Thoracic aorta (tissue), 2 donors: ENCODE results near the gene PDLIM4. TPM values are rescaled to one million over a fixed set of nuclear protein-coding genes. Genes with fewer than 3 reads are reported as not detected.
A peak's percentile ranks its signal among the peaks of the same experiment; 100 is the strongest.

Experiments
- ATAC-seq: fragments of 150-250 bp; one replicate; pipeline ENCODE4 v1.8.0; 2017; ENCODE audit warnings: low read depth; ENCODE audit not compliant: insufficient number of reproducible peaks, low FRiP score
- DNase-seq: peaks from one replicate; pipeline ENCODE4 v3.0.0-alpha.2; 2020; ENCODE audit warnings: low spot score
- H3K27ac ChIP-seq, 2 donors: fragments of 200-600 bp; sonication (generic); 1 replicate in 1 of 2; 2 replicates in 1 of 2; pipeline ENCODE4 v1.5.1; 2016; ENCODE audit warnings: mild to moderate bottlenecking in 2 of 2, moderate library complexity in 2 of 2
- H3K27me3 ChIP-seq: fragments of 200-600 bp; sonication (generic); replicated peaks from 2 replicates; pipeline ENCODE4 v1.6.0; 2016; ENCODE audit warnings: mild to moderate bottlenecking; ENCODE audit not compliant: insufficient read depth
- H3K36me3 ChIP-seq: fragments of 200-600 bp; sonication (generic); one replicate; pipeline ENCODE4 v1.5.1; 2016
- H3K4me1 ChIP-seq, 2 donors: fragments of 200-600 bp; sonication (generic); 1 replicate in 1 of 2; 2 replicates in 1 of 2; pipeline versions ENCODE4 v1.5.1 to v1.6.0; 2016; ENCODE audit warnings: low read depth in 2 of 2, mild to moderate bottlenecking in 1 of 2; ENCODE audit not compliant: control insufficient read depth in 1 of 2
- H3K4me3 ChIP-seq: fragments of 200-600 bp; sonication (generic); 2 replicates; pipeline ENCODE4 v1.5.1; 2016; ENCODE audit warnings: mild to moderate bottlenecking
- H3K9me3 ChIP-seq: fragments of 200-600 bp; sonication (generic); 2 replicates; pipeline ENCODE4 v1.5.1; 2016
- total RNA-seq, 2 donors: library from RNA; depleted of rRNA; stranded (reverse); fragments of >200 nt; gene quantifications; one replicate each; pipeline versions ENCODE4 v1.1.0 to v1.2.3, GENCODE V29; 2016
- TF ChIP-seq, protein P1 (sequence below): fragments of 200-600 bp; sonication (generic); IDR thresholded peaks from one replicate; pipeline ENCODE4 v1.5.1; 2019; ENCODE audit warnings: antibody characterized with exemption

The PDLIM4 gene
- total RNA-seq, 2 donors from 2014 or later, result 50.6 to 81.0 TPM

DNA sequence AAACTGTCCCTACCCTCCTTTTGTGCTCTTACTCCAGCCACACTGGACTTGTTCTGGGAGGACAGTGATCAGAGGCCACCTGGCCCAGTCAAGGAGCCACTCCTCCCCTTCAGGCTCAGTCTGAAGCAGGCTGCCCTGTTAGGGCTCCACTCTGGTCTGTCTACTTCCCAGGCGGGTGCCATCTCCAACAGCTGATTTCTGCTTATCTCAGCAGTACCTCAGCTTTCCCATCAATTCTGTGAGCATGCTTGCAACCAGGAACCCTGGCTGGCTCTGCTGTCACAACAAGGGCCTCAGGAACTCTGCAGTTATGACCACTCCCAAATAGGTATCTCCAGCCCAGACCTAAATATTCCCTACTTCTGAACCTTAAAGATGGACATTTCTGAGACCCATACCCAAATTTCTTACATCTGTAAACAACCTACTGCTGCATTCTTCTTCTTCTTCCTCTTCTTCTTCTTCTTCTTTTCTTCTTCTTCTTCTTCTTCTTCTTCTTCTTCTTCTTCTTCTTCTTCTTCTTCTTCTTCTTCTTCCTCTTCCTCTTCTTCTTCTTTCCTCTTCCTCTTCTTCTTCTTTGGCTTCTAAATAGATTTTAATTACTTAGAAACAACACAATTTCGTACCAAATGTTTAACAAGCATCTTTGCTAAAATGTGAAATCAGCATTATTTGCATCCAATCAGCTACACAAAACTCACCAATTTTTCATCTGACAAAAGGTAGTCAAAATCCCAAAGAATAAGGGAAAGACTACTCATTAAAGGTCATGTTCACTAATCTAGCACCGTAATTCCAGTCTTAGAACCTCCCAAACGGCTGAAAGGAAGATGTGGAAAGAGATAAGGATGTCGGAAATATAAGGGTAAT, 23.1 kb downstream of the PDLIM4 start:
- ATAC-seq, result no peak
- no peak for DNase-seq
- H3K27me3 ChIP-seq, result no peaks in the 10 kb centered on the region
- no peaks in the 10 kb centered on the region for H3K4me1 ChIP-seq
- no peak overlapping the region for H3K27ac ChIP-seq
- H3K4me3 ChIP-seq, result no peak overlapping the region
- no peaks in the 10 kb centered on the region for H3K36me3 ChIP-seq
- TF ChIP-seq, protein P1, sequence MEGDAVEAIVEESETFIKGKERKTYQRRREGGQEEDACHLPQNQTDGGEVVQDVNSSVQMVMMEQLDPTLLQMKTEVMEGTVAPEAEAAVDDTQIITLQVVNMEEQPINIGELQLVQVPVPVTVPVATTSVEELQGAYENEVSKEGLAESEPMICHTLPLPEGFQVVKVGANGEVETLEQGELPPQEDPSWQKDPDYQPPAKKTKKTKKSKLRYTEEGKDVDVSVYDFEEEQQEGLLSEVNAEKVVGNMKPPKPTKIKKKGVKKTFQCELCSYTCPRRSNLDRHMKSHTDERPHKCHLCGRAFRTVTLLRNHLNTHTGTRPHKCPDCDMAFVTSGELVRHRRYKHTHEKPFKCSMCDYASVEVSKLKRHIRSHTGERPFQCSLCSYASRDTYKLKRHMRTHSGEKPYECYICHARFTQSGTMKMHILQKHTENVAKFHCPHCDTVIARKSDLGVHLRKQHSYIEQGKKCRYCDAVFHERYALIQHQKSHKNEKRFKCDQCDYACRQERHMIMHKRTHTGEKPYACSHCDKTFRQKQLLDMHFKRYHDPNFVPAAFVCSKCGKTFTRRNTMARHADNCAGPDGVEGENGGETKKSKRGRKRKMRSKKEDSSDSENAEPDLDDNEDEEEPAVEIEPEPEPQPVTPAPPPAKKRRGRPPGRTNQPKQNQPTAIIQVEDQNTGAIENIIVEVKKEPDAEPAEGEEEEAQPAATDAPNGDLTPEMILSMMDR, result no peak
- H3K9me3 ChIP-seq, result no peaks in the 10 kb centered on the region

- ATAC-seq, result no peak
- Histone ChIP-seq H3K27me3 (no peaks in the 10 kb centered on the region), H3K36me3 (no peaks in the 10 kb centered on the region), H3K27ac (no peak overlapping the region), H3K9me3 (no peaks in the 10 kb centered on the region), H3K4me3 (no peak overlapping the region), H3K4me1 (no peaks in the 10 kb centered on the region)
- TF ChIP-seq, protein P1, result no peak
- DNase-seq, result no peak
Measured at GRCh38 chr5:132281856-132282614, 24.5 kb downstream of the PDLIM4 start.

DNA sequence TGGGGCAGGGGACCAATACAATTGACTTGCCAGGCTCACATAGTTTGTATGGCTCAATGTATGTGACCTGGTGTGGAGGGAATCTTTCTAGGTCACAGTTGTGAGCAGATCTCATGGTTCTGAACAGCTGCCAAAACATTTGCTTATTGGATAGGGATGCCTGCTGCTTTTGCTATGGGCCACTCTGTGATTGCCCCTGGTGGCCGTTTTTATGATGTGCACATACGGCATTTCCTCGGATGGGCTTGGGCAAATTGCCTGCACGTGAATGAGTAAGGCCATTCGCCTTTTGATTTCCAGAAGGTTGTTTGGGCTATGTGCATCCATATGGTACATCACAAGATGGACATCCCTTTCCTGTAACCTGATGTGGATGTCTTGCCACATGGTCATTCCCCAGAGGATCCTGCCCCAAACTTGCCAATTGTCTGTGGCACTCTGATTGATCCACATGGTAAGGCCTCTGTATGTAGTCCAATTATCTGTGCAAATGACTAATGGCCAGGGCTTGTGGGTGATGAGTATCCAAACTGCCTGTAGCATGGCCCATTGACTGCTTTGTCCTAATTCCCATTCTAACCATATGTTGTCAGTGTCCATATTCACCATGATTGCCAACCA, 26.0 kb downstream of the PDLIM4 start:
- Histone ChIP-seq H3K36me3 (no peaks in the 10 kb centered on the region), H3K27me3 (no peaks in the 10 kb centered on the region), H3K4me1 (peaks cover 3 to 13% of the 10 kb centered on the region in 2 donors), H3K4me3 (no peak overlapping the region), H3K9me3 (no peaks in the 10 kb centered on the region), H3K27ac (no peak overlapping the region)
- DNase-seq (no peak), ATAC-seq (no peak)
- TF ChIP-seq, protein P1, result peak; percentile 58

DNA sequence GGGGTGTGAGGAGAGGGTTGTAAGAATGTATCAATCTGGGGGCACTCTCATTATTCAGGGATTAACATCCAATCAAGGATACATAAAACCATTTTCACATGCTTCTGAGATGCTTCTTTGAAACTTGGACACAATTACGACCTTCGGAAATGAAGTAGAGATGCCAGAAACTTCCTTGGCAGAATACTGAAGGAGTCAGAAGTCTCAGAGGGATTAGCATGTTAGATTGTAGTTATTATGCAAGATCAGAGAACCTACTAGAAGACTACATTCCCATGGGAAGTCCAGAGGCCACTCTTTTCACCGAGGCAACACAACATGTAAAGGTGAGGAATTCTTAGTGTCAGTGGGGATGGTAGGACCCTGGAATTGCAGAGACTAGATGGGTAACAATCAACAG, 31.6 kb downstream of the PDLIM4 start:
- no peak for ATAC-seq
- H3K4me1 ChIP-seq, result peaks cover 8 to 31% of the 10 kb centered on the region in 2 donors
- H3K9me3 ChIP-seq, result no peaks in the 10 kb centered on the region
- TF ChIP-seq, protein P1, result no peak
- no peaks in the 10 kb centered on the region for H3K36me3 ChIP-seq
- no peaks in the 10 kb centered on the region for H3K27me3 ChIP-seq
- DNase-seq, result no peak
- no peak overlapping the region for H3K4me3 ChIP-seq
- no peak overlapping the region for H3K27ac ChIP-seq

DNA sequence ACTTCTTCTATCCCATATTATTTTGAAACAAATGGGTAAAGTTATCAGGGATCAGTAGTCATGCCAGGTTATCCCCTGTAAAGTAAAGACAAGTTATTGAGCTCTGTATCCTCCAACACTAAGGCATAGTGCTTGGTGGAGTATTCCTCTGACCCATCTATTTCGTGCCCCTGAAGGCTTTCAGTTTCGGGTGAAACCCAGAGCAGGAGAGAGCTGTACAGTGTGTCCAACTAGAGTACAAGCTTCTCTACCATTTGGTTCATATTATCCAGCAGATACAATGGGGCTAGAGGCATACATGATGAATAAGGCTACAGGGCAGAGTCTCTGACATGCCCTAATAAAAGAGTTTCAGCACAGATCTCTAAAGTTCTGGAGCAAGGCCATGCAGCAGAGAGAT, 33.5 kb downstream of the PDLIM4 start:
- TF ChIP-seq, protein P1, result no peak
- DNase-seq, result no peak
- Histone ChIP-seq H3K27ac (no peak overlapping the region), H3K4me1 (peaks cover 8 to 42% of the 10 kb centered on the region in 2 donors), H3K9me3 (no peaks in the 10 kb centered on the region), H3K4me3 (no peak overlapping the region), H3K36me3 (no peaks in the 10 kb centered on the region), H3K27me3 (no peaks in the 10 kb centered on the region)
- no peak for ATAC-seq
